DMS53 (cell line): ENCODE measurements around the gene CDH4.

ENCODE experiments used
- DNase-seq: peaks from one replicate; lab custom pipeline; 2025; lab: John Stamatoyannopoulos, UW

CDH4 gene

GRCh38 chr20:61631751-61632150 lies 379.7 kb downstream of the CDH4 start:
- DNase-seq = no peak

GRCh38 chr20:61633004-61633403 lies 380.9 kb downstream of the CDH4 start:
- DNase-seq = no peak

GRCh38 chr20:61634376-61635145 lies 382.5 kb downstream of the CDH4 start:
- DNase-seq = no peak

GRCh38 chr20:61635721-61636455 lies 383.8 kb downstream of the CDH4 start:
- no peak for DNase-seq

GRCh38 chr20:61636531-61637116 lies 384.6 kb downstream of the CDH4 start:
- no peak for DNase-seq

- no peak for DNase-seq
Observed at GRCh38 chr20:61638802-61639585, 386.9 kb downstream of the CDH4 start.

- no peak for DNase-seq
Observed at GRCh38 chr20:61640131-61640870, 388.2 kb downstream of the CDH4 start.

- no peak for DNase-seq
Observed at GRCh38 chr20:61640871-61641245, 388.8 kb downstream of the CDH4 start.

- no peak for DNase-seq
Observed at GRCh38 chr20:61643656-61644377, 391.8 kb downstream of the CDH4 start.

GRCh38 chr20:61644378-61645076 lies 392.5 kb downstream of the CDH4 start:
- no peak for DNase-seq

GRCh38 chr20:61645732-61646131 lies 393.7 kb downstream of the CDH4 start:
- no peak for DNase-seq

- DNase-seq = no peak
Observed at GRCh38 chr20:61646453-61646852, 394.4 kb downstream of the CDH4 start.

GRCh38 chr20:61646986-61647385 lies 394.9 kb downstream of the CDH4 start:
- no peak for DNase-seq

- no peak for DNase-seq
Observed at GRCh38 chr20:61647702-61648101, 395.6 kb downstream of the CDH4 start.

GRCh38 chr20:61649105-61649859 lies 397.2 kb downstream of the CDH4 start:
- DNase-seq = no peak

- no peak for DNase-seq
Observed at GRCh38 chr20:61649860-61650162, 397.8 kb downstream of the CDH4 start.

- no peak for DNase-seq
Observed at GRCh38 chr20:61650912-61651733, 399.1 kb downstream of the CDH4 start.

GRCh38 chr20:61652146-61652545 lies 400.1 kb downstream of the CDH4 start:
- DNase-seq = no peak

- no peak for DNase-seq
Observed at GRCh38 chr20:61654726-61655125, 402.7 kb downstream of the CDH4 start.
